ENCODE data around the gene HSH2D. TPM values are rescaled to one million over a fixed set of nuclear protein-coding genes. Genes with fewer than 3 reads are reported as not detected.

The HSH2D gene
- total RNA-seq, 1 experiment from 2014 or later: 0.23 TPM

- no peaks in the 10 kb centered on the region for H3K27me3 ChIP-seq (replicated peaks; ENCODE audit: control insufficient read depth, insufficient read depth, low read length)
- H3K36me3 ChIP-seq (ENCODE audit: control insufficient read depth, insufficient read depth, low read length): peaks cover 3% of the 10 kb centered on the region
- Mint-ChIP-seq H3K36me3 (ENCODE audit: insufficient read depth, unreplicated experiment) (peaks cover 47% of the 10 kb centered on the region), H3K27ac (ENCODE audit: unreplicated experiment) (peak overlapping the region; percentile 7), H3K4me3 (ENCODE audit: unreplicated experiment) (peak overlapping the region; percentile 56), H3K4me1 (ENCODE audit: low read depth, unreplicated experiment) (peaks cover 7% of the 10 kb centered on the region), H3K9me3 (ENCODE audit: unreplicated experiment) (no peaks in the 10 kb centered on the region), H3K27me3 (ENCODE audit: insufficient read depth, unreplicated experiment) (no peaks in the 10 kb centered on the region)
- peaks cover 20% of the 10 kb centered on the region for H3K4me1 ChIP-seq
- POLR2A ChIA-PET: no interaction called here
- CTCF ChIA-PET: no interaction called here
- H3K9me3 ChIP-seq: no peaks in the 10 kb centered on the region
- DNase-seq: peak; percentile 66 to 78
- no peak for TF ChIP-seq CTCF (IDR thresholded peaks at IDR 0.05; ENCODE audit: insufficient read depth in 1 of 2, low read depth in 1 of 2, low read length in 1 of 2, severe bottlenecking in 1 of 2, unreplicated experiment in 1 of 2)
- BruUV-seq (replicated peaks): no TSS peak
- intact Hi-C loops (cut with micrococcal nuclease; ENCODE audit: unreplicated experiment): no loop called here
- no peak overlapping the region for H3K4me3 ChIP-seq (ENCODE audit: low read depth, low read length)
These were observed 56.8 kb downstream of the HSH2D start for GRCh38 chr19:16200038-16201010.

DNA sequence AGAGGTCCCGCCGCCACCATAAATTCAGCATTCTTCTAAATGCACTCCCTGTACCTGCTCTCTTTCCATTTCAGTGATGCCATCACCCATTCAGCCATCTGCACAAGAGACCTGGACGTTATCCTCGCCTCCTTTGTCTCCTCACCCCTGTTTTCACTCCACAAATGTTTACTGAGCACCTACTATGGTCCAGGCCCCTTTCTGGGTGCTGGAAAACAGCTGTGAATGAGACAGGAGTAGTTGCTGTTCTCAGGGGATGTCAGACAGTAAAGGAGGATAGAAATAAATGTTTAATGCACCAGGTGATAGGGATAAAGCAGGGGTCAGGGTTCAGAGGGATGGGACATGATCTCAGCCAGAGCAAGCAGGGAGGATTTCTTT is 57.5 kb downstream of the HSH2D start:
- H3K4me3 Mint-ChIP-seq (ENCODE audit: unreplicated experiment): peak overlapping the region; percentile 56

More for the DNA sequence above, 57.5 kb downstream of the HSH2D start:
- intact Hi-C loops (cut with micrococcal nuclease; ENCODE audit: unreplicated experiment): no loop called here
- peaks cover 17% of the 10 kb centered on the region for H3K4me1 ChIP-seq
- H3K27me3 ChIP-seq (replicated peaks; ENCODE audit: control insufficient read depth, insufficient read depth, low read length): no peaks in the 10 kb centered on the region
- ChIA-PET POLR2A (no interaction called here), CTCF (no interaction called here)
- no peak for DNase-seq
- Mint-ChIP-seq H3K27me3 (ENCODE audit: insufficient read depth, unreplicated experiment) (no peaks in the 10 kb centered on the region), H3K4me1 (ENCODE audit: low read depth, unreplicated experiment) (peaks cover 7% of the 10 kb centered on the region), H3K9me3 (ENCODE audit: unreplicated experiment) (no peaks in the 10 kb centered on the region), H3K36me3 (ENCODE audit: insufficient read depth, unreplicated experiment) (peaks cover 51% of the 10 kb centered on the region), H3K27ac (ENCODE audit: unreplicated experiment) (peak overlapping the region; percentile 7)
- no peaks in the 10 kb centered on the region for H3K9me3 ChIP-seq
- H3K36me3 ChIP-seq (ENCODE audit: control insufficient read depth, insufficient read depth, low read length): peaks cover 3% of the 10 kb centered on the region
- H3K4me3 ChIP-seq (ENCODE audit: low read depth, low read length): no peak overlapping the region
- BruUV-seq (replicated peaks): no TSS peak
- no peak for TF ChIP-seq CTCF (IDR thresholded peaks at IDR 0.05; ENCODE audit: insufficient read depth in 1 of 2, low read depth in 1 of 2, low read length in 1 of 2, severe bottlenecking in 1 of 2, unreplicated experiment in 1 of 2)

Measured in Caco-2 (cell line).